Raji (cell line): Measurements from ENCODE around the gene DYNC1I1.

Experiments used
- POLR2A ChIP-seq: IDR thresholded peaks from 2 replicates; pipeline ENCODE4 v1.6.1; 2011; ENCODE audit warnings: low read depth, low read length, control low read depth; ENCODE audit not compliant: insufficient read depth

DYNC1I1 gene

DNA sequence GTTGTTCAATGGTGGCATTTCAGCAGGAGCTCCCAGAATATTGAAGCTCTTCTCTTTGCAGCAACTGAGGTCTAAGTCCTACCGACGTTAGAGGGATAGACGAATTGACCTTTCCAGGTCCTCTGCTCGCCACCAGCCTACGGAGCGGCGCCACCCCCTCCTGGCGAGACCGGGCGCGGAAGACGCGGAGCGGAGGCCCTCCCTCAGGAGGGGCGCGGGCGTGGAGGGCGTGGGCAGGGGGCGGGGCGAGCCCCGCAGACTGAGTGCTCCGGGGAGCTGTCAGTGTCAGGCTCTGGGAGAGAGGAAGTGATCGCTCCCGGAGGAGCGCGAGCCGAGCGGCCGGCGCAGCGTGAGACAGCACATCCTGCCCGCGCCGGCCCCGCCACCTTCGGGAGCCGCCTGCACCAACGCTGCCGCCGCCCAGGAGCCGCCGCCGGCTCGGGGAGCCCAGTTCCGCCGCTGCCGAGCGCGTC lies at the start of gene DYNC1I1:
Gene DYNC1I1, plus strand, starts transcription at position 257 of the 473 bp plus-strand sequence. CDS start 32,176 bp downstream, outside the sequence.
- TF ChIP-seq POLR2A, result no peak

GRCh38 chr7:95723583-95724180 lies 48.7 kb upstream of the DYNC1I1 start:
- no peak for TF ChIP-seq POLR2A

DNA sequence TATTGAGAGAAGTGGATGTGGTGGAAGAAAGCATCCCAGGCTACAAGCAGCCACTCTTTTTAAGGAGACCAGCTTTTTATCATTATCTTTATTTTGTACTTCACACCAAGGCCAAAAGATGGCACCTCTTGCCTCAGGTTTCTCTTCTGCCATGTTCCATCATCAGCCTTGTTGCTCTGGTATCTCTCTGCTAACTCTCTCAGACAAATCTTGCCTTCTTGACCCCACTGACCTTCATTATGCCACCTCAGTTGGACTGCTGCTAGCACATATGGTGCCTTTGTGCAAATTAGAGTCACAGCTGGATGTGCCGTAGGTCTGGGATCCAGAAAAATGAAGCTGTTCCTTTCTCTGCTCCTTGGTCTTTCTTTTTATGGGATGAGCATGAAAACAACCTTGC lies 47.1 kb upstream of the DYNC1I1 start:
- TF ChIP-seq POLR2A, result no peak

DNA sequence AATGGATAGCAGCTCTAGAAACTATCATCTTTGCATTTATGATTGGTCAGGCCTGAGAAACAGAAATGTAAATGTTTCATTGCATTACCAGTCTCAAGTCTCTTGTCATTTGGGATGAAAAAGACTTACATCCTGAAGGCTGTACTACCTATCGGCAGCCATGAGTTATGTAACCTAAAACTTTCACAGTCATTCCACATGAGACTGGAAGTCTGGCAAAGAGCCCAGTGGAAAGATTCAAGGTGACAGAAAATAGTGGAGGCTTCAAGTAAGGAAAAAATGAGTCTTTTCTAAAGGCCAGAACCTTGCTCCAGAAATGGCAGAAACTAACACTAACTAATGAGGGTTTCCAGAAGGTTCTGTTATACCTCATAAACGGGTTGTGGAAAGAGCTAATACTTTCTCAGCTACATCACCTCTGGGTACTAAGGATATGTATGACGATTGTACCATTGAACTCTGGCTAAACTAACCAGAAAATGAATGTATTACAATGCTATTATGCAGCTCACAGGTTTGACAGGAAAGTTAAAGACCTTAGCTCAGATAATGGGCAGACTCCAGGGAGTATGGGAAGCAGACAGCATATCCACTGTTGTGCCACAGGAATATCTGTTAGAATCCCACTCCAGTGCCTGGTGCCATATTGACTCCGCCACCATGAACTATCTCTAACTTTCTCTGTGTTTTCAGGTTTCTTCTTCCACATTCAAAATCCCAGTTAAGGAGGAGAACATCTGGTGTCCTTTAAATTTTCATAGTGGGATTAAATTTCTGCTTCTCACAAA lies 41.7 kb upstream of the DYNC1I1 start:
- no peak for TF ChIP-seq POLR2A

GRCh38 chr7:95736635-95737034 lies 35.7 kb upstream of the DYNC1I1 start:
- TF ChIP-seq POLR2A, result no peak

GRCh38 chr7:95737828-95738505 lies 34.4 kb upstream of the DYNC1I1 start:
- TF ChIP-seq POLR2A, result no peak

GRCh38 chr7:95749044-95749443 lies 23.3 kb upstream of the DYNC1I1 start:
- no peak for TF ChIP-seq POLR2A

DNA sequence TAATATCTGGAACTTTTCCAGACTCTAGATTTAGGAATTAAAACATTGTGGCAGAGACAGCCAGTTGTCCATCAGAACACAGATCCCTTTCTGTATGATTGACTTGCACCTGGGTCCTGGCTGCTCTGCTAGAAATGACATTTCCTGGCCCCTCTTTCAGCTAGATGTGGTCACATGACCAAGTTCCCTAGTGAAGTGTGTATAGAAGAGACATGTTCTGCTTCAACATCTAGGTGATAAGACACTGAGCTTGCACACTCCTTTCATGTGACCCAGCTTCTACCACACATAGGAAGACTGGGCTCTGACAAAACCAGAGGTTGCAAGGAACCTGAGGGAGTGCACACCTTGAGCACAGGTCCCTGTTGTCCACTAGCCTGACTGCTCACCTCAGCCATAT lies 22.8 kb upstream of the DYNC1I1 start:
- TF ChIP-seq POLR2A, result no peak

DNA sequence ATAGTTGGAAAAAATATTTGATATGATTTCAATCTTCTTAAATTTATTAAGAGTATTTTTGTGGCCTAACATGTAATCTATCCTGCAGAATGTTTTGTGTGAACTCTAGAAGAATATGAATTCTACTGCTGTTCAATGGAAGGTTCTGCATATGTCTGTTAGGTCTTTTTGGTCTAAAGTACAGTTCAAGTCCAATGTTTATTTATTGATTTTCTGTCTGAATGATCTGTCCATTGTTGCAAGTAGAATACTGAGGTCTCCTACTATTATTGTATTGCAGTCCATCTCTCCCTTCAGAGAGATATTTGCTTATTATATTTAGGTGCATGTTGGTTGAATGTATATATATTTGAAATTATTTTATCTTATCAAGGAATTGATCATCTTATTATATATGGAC lies 18.9 kb upstream of the DYNC1I1 start:
- TF ChIP-seq POLR2A, result no peak

DNA sequence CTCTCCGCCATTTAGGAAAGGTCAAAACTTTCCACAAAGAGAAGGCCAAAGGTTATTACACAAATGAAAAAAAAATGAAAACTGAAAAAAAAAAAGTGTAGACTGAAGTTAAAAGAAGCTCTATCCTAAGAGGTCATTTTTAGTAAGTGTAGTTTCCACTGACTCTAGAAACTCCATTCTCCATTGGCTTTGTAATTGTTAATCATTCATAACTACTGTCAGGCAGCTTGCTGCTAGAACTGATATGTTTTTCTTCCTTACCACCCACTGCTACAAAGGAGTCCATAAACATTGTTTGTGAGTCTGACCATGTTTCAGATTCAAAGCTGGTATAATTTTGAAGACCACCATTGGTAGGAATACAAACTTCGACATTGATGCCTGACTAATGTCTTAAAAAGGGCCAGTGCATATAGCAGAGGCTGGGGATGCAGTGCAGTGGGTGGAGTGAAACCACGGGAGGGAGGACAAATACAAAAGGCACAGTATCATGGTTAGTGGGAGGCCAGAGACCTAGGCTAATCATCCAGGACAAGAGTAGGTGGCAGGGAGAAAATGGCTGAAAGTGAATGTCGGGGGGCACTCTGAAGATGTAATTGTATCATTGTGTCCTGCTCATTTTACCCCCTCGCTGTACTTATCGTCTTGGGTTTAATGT lies 16.9 kb upstream of the DYNC1I1 start:
- no peak for TF ChIP-seq POLR2A

DNA sequence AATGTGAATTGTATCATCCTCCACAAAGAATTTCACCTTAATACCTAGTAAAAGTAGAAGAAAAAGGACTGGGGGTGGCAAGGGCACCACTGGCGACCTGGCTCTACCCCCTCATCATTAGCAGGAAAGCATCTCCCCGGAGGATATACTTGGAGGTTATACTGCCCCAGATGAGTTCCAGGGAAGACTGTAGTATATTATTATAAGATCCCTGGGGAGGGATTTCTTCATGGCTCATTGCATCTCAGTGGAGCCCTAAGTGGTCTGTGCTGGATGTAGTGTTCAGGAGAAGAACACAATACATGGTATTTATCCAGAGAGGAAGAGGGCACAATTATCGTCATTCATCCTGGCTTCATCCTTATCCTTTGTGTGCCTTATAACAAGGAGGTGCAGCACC lies 14.2 kb upstream of the DYNC1I1 start:
- no peak for TF ChIP-seq POLR2A

DNA sequence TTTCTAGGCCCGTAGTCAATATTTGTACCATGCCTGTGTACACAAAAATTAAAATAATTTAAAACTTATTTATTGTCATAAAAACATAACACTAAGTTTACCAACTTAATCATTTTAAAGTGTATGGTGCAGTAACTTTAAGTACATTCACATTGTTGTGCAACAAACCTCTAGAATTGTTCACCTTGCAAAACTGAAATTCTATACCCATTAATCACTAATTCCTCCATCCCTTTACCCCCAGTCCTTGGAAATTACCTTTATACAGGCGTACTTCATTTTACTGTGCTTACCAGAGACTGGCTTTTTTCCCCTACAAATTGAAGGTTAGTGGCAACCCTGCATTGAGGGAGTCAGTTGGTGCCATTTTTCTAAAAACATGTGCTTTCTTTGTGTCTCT lies 6.3 kb upstream of the DYNC1I1 start:
- TF ChIP-seq POLR2A, result no peak

- no peak for TF ChIP-seq POLR2A
Observed at GRCh38 chr7:95766657-95767056, 5.7 kb upstream of the DYNC1I1 start.

- no peak for TF ChIP-seq POLR2A
Observed at GRCh38 chr7:95772771-95773581, 622 bp downstream of the DYNC1I1 start.
